Measurements from ENCODE around the gene FOXO1.

- TF ChIP-seq CTCF (IDR thresholded peaks at IDR 0.05; ENCODE audit: borderline replicate concordance, extremely low read depth, low read length, poor library complexity, severe bottlenecking) = no peak
- no peak for TF ChIP-seq EZH2 (IDR thresholded peaks at IDR 0.05; ENCODE audit: borderline replicate concordance, low read depth, low read length, severe bottlenecking)
These were observed 151.6 kb downstream of the FOXO1 start for GRCh38 chr13:40514802-40515201.

Measured in DND-41 (cell line).